Adrenal gland (tissue), 12 donors: ENCODE results near the gene ZNF528. TPM values are rescaled to one million over a fixed set of nuclear protein-coding genes. Genes with fewer than 3 reads are reported as not detected.

Experiments
- DNase-seq, 7 donors: peaks; one replicate each; pipeline ENCODE4 v3.0.0-alpha.2; 2019 to 2020
- H3K27ac ChIP-seq, 5 donors: fragments of 200-600 bp; sonication (generic) in 4 of 5; 1 replicate in 3 of 5; 2 replicates in 2 of 5; pipeline versions ENCODE4 v1.5.1 to v1.8.0; 2016 to 2020; ENCODE audit warnings: mild to moderate bottlenecking in 1 of 5
- H3K27me3 ChIP-seq: fragments of 200-600 bp; 2 replicates; pipeline ENCODE4 v1.8.0; 2021
- H3K36me3 ChIP-seq, 2 donors: fragments of 200-600 bp; replicated peaks in 1 of 2; 1 replicate in 1 of 2; 2 replicates in 1 of 2; pipeline versions ENCODE4 v1.5.1 to v1.8.0; 2018 to 2022
- H3K4me1 ChIP-seq, 2 donors: fragments of 200-600 bp; replicated peaks in 1 of 2; 1 replicate in 1 of 2; 2 replicates in 1 of 2; pipeline versions ENCODE4 v1.5.1 to v1.8.0; 2018 to 2021
- H3K4me3 ChIP-seq, 4 donors: fragments of 200-600 bp; sonication (generic) in 3 of 4; one replicate each; pipeline ENCODE4 v1.5.1; 2016 to 2018
- H3K9me3 ChIP-seq, 3 donors: fragments of 200-600 bp; sonication (generic) in 1 of 3; replicated peaks in 1 of 3; 1 replicate in 2 of 3; 2 replicates in 1 of 3; pipeline versions ENCODE4 v1.5.1 to v1.8.0; 2016 to 2021
- CTCF ChIP-seq, 6 experiments: fragments of 450-650 bp in 4 of 6; fragments of 200-600 bp in 2 of 6; sonication (generic) in 1 of 6; IDR thresholded peaks; 1 replicate in 5 of 6; 2 replicates in 1 of 6; pipeline versions ENCODE4 v1.5.1 to v1.8.0; 2016 to 2021; ENCODE audit warnings: antibody characterized with exemption in 6 of 6, mild to moderate bottlenecking in 2 of 6, moderate library complexity in 1 of 6
- POLR2A ChIP-seq, 2 donors: fragments of 450-650 bp; IDR thresholded peaks; one replicate each; pipeline ENCODE4 v1.6.1; 2017; ENCODE audit warnings: antibody characterized with exemption in 2 of 2, mild to moderate bottlenecking in 2 of 2, moderate library complexity in 1 of 2
- WGBS, 4 donors: extraction: QIAGEN DNeasy Blood & Tissue Kit in 2 of 4; methylation state at CpG; one replicate each; pipeline versions ENCODE4 v1.1.5 to v1.1.7; 2013 to 2017; 5-methylcytosine and 5-hydroxymethylcytosine counted together
- intact Hi-C, 2 donors: fragments of 100-400 bp; cut with DNase I; formaldehyde crosslinking; loops; one replicate each; pipeline versions ENCODE4 v1.14.1 to v1.15.0; 2022 to 2023
- polyA plus RNA-seq, 3 donors: library from polyadenylated mRNA; stranded (reverse); fragments of 200-250 nt in 2 of 3; fragments of 350-450 nt in 1 of 3; fragmentation: Illumina TruSeq in 1 of 3; extraction: RNeasy Lipid Tissue Mini Kit (QIAGEN cat#74804) in 1 of 3; gene quantifications; one replicate each; pipeline ENCODE4 v1.2.3, GENCODE V29; 2013 to 2014
- total RNA-seq, 9 donors: library from RNA; depleted of rRNA in 4 of 9; stranded (reverse); fragments of >200 nt in 4 of 9; fragments of 120-200 nt in 1 of 9; fragmentation: NEBNext Ultra II Directional in 1 of 9; extraction: Animal tissue kit (Norgen Biotek cat#: 25700) in 1 of 9; gene quantifications; one replicate each; pipeline versions ENCODE4 v1.1.0 to v1.2.4, GENCODE V29; 2013 to 2023
- donor health status: healthy with polysubstance abuse.
- donor health status: Bipolar disorder and iron deficiency.
- donor health status: DM: yes; HTN: yes; CAD: no.
- donor health status: DM: no; HTN: no; CAD: no.
- donor health status: DM: no; HTN: no; CAD: no.
- donor health status: DM: yes; HTN: yes; CAD: no.

Gene ZNF528
- total and polyA plus RNA-seq, 12 donors, result 7.6 to 48.5 (median 23.4) TPM

- intact Hi-C loops, result no loop called here
- no peaks in the 10 kb centered on the region for H3K9me3 ChIP-seq
These were observed 44.5 kb downstream of the ZNF528 start for GRCh38 chr19:52442179-52442578.

GRCh38 chr19:52444506-52444905 is 46.9 kb downstream of the ZNF528 start:
- Histone ChIP-seq H3K27me3 (no peaks in the 10 kb centered on the region), H3K27ac (no peak overlapping the region), H3K36me3 (no peaks in the 10 kb centered on the region), H3K4me1 (no peaks in the 10 kb centered on the region), H3K9me3 (no peaks in the 10 kb centered on the region), H3K4me3 (no peak overlapping the region)
- no peak for TF ChIP-seq CTCF (IDR thresholded peaks at IDR 0.05)
- no peak for TF ChIP-seq POLR2A (IDR thresholded peaks at IDR 0.05)
- 20 to 50% (median 47%) methylated on average over 2 of the region's 2 CpGs for WGBS, 4 donors
- intact Hi-C loops, result no loop called here
- DNase-seq, result no peak

More at GRCh38 chr19:52442179-52442578, 44.5 kb downstream of the ZNF528 start:
- no peak for DNase-seq
- no peaks in the 10 kb centered on the region for H3K36me3 ChIP-seq
- WGBS, 4 donors, result 59 to 77% (median 74%) methylated on average over 3 of the region's 3 CpGs
- no peaks in the 10 kb centered on the region for H3K27me3 ChIP-seq
- TF ChIP-seq CTCF (IDR thresholded peaks at IDR 0.05), result no peak
- TF ChIP-seq POLR2A (IDR thresholded peaks at IDR 0.05), result no peak
- no peaks in the 10 kb centered on the region for H3K4me1 ChIP-seq
- no peak overlapping the region for H3K4me3 ChIP-seq
- H3K27ac ChIP-seq, result no peak overlapping the region

DNA sequence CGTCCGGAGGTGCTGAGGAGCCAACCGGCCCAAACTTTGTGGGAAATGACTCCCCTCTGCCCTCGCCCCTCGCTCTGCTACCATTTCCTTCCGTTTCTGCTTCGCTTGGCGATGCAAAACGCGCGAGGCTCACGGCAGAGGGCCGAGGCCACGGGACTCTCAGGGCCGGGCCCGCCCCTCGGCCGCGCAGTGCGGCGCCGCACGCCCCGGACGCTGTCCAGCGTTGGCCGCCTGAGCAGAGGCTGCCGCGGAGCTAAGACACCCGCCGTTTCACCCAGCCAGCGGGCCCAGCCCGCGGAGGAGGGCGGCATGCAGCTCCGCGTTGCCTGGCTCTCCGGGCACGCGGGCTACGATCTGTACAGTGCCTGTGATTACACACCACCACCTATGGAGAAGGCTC is 53.6 kb downstream of the ZNF528 start:
- 19 to 33% (median 28%) methylated on average over 12 to 41 of the region's 41 CpGs for WGBS, 4 donors

DNA sequence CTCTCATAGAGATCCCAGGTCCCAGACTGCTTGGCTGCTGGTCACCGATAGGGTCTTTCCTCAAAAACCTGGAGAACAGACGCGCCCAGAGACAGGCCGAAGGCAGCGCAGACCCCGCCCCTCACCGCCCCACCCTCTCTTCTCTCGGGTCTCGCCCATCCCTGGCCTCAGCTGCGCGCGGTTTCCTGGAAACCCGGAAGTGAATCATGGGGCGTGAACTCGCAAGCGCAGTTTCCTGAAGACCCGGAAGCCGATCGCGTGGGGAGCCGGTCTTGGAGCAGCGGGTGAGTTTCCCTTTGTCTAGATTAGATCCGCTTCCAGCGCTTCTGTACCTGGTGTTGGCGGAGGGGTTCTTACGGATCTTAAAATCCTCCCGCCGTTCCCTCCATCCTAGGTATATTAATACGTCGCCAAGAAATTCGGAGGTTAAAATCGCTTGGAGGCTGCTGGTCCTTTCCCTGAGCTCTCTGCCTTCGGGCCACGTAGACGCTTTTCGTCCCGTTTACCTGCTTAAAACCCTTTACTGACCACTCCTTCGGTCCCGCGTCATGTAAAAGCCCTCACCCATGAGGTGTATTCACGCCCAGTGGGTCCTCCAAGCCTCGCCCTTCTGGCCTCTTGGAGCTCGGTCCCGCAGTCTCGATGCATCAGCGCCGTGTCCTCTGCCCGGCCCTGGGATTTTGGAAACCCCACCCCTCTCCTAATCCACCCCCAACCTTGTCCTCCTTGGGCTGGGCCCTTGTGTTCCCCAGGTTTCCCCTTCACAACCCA is 55.9 kb downstream of the ZNF528 start, which contains the start of gene ZNF578:
ZNF578 (plus strand) TSS at position 230 of the 771 bp plus-strand sequence. CDS start 48,293 bp downstream, outside the sequence.
- WGBS, 4 donors, result 2% methylated on average over 24 to 48 of the region's 48 CpGs
- intact Hi-C loops, result no loop called here
- H3K27ac ChIP-seq, result peak within 1 kb of the TSS in 1 of 5 donors; percentile 16
- H3K36me3 ChIP-seq, result no peaks in the 10 kb centered on the region
- peak within 1 kb of the TSS in 2 of 4 donors; percentile 32 to 66 for H3K4me3 ChIP-seq
- H3K4me1 ChIP-seq, result no peaks in the 10 kb centered on the region
- TF ChIP-seq CTCF (IDR thresholded peaks at IDR 0.05) (no peak), POLR2A (IDR thresholded peaks at IDR 0.05) (no peak)
- peaks cover 0 to 11% (median 0%) of the 10 kb centered on the region in 3 donors for H3K9me3 ChIP-seq
- peak; percentile 60 to 84 (median 66) for DNase-seq
- no peaks in the 10 kb centered on the region for H3K27me3 ChIP-seq

More for the DNA sequence above, 53.6 kb downstream of the ZNF528 start:
- Histone ChIP-seq H3K27me3 (no peaks in the 10 kb centered on the region), H3K4me1 (no peaks in the 10 kb centered on the region), H3K27ac (no peak overlapping the region), H3K36me3 (no peaks in the 10 kb centered on the region), H3K9me3 (peaks cover 0 to 9% (median 0%) of the 10 kb centered on the region in 3 donors), H3K4me3 (no peak overlapping the region)
- intact Hi-C loops, result no loop called here
- no peak for DNase-seq
- TF ChIP-seq CTCF (IDR thresholded peaks at IDR 0.05) (no peak), POLR2A (IDR thresholded peaks at IDR 0.05) (no peak)
